Body of pancreas (tissue), 4 donors: ENCODE data around the gene KIAA2012. TPM values are rescaled to one million over a fixed set of nuclear protein-coding genes. Genes with fewer than 3 reads are reported as not detected.
"Not testable (repeated sequence)": the region's sequence is repeated elsewhere in the genome, so short reads cannot be mapped to it uniquely, and the experiment has no call there.

Source experiments
- ATAC-seq: fragments of 150-250 bp; one replicate; pipeline ENCODE4 v1.9.1; 2016
- DNase-seq, 4 donors: peaks; one replicate each; pipeline ENCODE4 v3.0.0-alpha.2; 2019
- H3K27ac ChIP-seq, 4 donors: fragments of 200-600 bp; sonication (generic); 1 replicate in 3 of 4; 2 replicates in 1 of 4; pipeline versions ENCODE4 v1.5.1 to v1.6.1; 2016 to 2019; ENCODE audit warnings: mild to moderate bottlenecking in 1 of 4, mixed read lengths in 1 of 4, moderate library complexity in 1 of 4
- H3K27me3 ChIP-seq, 2 donors: fragments of 200-600 bp; sonication (generic); one replicate each; pipeline ENCODE4 v1.6.0; 2016; ENCODE audit warnings: mild to moderate bottlenecking in 1 of 2
- H3K36me3 ChIP-seq, 2 donors: fragments of 200-600 bp; sonication (generic); replicated peaks in 1 of 2; 2 replicates each; pipeline ENCODE4 v1.5.1; 2016; ENCODE audit warnings: low read depth in 2 of 2; ENCODE audit not compliant: insufficient read depth in 1 of 2
- H3K4me1 ChIP-seq: fragments of 200-600 bp; sonication (generic); one replicate; pipeline ENCODE4 v1.6.0; 2016
- H3K4me3 ChIP-seq, 2 donors: fragments of 200-600 bp; sonication (generic); 1 replicate in 1 of 2; 2 replicates in 1 of 2; pipeline ENCODE4 v1.5.1; 2016 to 2019
- H3K9me3 ChIP-seq, 3 donors: fragments of 200-600 bp; sonication (generic); 1 replicate in 2 of 3; 2 replicates in 1 of 3; pipeline ENCODE4 v1.5.1; 2016
- CTCF ChIP-seq, 7 experiments: fragments of 450-650 bp in 4 of 7; fragments of 200-600 bp in 3 of 7; sonication (generic) in 3 of 7; IDR thresholded peaks; one replicate each; pipeline ENCODE4 v1.5.1; 2016 to 2019; ENCODE audit warnings: antibody characterized with exemption in 7 of 7
- POLR2A ChIP-seq, 3 donors: fragments of 450-650 bp; IDR thresholded peaks; one replicate each; pipeline ENCODE4 v1.6.1; 2016; ENCODE audit warnings: antibody characterized with exemption in 3 of 3, mild to moderate bottlenecking in 2 of 3
- WGBS, 2 donors: methylation state at CpG; one replicate each; pipeline ENCODE4 v1.1.5; 2017; 5-methylcytosine and 5-hydroxymethylcytosine counted together
- intact Hi-C: fragments of 100-400 bp; cut with DNase I; formaldehyde crosslinking; loops from one replicate; pipeline ENCODE4 v1.15.1; 2023
- total RNA-seq, 2 donors: library from RNA; depleted of rRNA; stranded (reverse); fragments of >200 nt; gene quantifications; one replicate each; pipeline ENCODE4 v1.1.0, GENCODE V29; 2016

KIAA2012 gene
- total RNA-seq, 2 donors from 2014 or later = not detected

DNA sequence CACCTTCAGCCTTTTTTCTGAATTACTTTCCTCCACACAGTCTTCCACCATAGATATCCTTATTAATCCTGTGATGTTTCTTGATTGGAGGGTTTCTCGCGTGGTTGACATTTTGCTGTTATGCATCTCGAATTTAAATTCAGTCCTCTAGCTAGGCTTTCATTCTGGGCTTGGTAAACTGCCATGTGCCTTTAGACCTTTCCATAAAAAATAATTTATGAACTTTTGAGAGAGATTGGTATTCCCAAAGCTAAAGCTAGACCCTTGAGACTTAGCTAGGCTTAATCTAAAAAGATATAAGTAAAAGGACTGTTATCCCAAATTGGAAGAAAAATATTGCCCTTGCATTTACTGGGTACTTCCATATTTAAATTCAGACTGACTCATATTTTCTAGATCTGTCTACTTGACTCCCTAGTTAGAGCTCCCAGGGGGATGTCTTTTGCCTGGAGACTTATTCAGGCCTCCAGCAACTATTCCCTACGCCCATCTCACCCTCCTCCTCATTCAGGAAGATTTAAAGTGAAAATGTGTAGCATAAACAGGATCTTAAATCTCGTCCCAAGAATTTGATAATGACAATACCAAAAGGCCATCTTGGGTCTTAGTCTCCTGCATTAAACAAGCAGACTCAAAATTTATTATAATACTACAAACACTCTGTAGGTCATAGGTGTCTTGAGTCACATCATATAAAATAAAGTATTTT is 60.3 kb downstream of the KIAA2012 start:
- ATAC-seq = no peak
- no peak for DNase-seq
- Histone ChIP-seq H3K9me3 (no peaks in the 10 kb centered on the region), H3K4me1 (no peaks in the 10 kb centered on the region), H3K36me3 (no peaks in the 10 kb centered on the region), H3K27ac (no peak overlapping the region), H3K4me3 (no peak overlapping the region), H3K27me3 (no peaks in the 10 kb centered on the region)
- intact Hi-C loops = no loop called here
- 80% methylated on average over 5 of the region's 5 CpGs for WGBS, 2 donors
- TF ChIP-seq POLR2A (IDR thresholded peaks at IDR 0.05) (no peak), CTCF (IDR thresholded peaks at IDR 0.05) (no peak)

- Histone ChIP-seq H3K27ac (no peak overlapping the region), H3K9me3 (no peaks in the 10 kb centered on the region), H3K36me3 (no peaks in the 10 kb centered on the region), H3K4me3 (no peak overlapping the region), H3K27me3 (no peaks in the 10 kb centered on the region), H3K4me1 (no peaks in the 10 kb centered on the region)
- TF ChIP-seq POLR2A (IDR thresholded peaks at IDR 0.05) (no peak), CTCF (IDR thresholded peaks at IDR 0.05) (no peak)
- ATAC-seq (no peak), DNase-seq (no peak)
- intact Hi-C loops = no loop called here
Observed at GRCh38 chr2:202133909-202134265, 60.8 kb downstream of the KIAA2012 start.

DNA sequence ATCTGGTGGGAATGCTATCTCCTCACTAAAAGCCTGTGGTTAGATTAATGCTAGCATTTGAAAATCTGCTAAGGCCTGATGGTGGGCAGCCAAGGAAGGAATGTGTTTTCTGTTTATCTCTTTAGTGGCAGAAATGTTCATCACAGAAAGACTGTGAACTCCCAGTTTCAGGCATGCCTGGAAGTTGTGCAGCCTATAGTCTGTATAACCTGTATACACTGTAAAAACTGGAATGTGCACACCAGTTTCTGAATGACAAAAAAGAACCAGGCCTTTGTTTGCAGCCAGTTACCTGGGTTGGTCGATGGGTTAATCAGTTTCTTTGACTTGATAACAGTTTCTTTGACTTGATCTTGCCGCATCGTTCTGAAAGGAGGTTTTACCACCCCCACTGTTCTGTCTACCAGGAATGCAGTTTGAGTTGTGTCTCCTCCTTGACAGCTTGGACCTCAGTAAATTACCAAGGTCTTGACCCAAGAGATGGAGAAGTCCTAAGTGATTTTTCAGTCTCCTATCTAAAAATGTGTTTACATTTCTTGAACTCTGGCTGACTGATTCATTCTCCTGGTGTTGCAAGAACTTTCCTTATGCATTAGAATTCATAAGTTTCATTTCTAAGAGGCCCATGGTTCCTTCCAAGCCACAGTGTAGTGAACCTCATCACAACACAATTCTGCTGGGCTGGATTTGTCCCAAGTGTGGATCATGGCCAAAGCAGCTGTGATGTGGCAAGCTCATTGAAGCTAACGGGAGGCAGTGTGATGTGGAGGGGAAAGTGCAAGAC is 62.2 kb downstream of the KIAA2012 start:
- TF ChIP-seq POLR2A (IDR thresholded peaks at IDR 0.05) (no peak), CTCF (IDR thresholded peaks at IDR 0.05) (no peak)
- peak; percentile 50 for ATAC-seq
- Histone ChIP-seq H3K36me3 (no peaks in the 10 kb centered on the region), H3K27ac (no peak overlapping the region), H3K4me3 (no peak overlapping the region), H3K4me1 (no peaks in the 10 kb centered on the region), H3K27me3 (no peaks in the 10 kb centered on the region), H3K9me3 (no peaks in the 10 kb centered on the region)
- intact Hi-C loops = no loop called here
- DNase-seq = peak; percentile 32 to 64 (median 48)
- WGBS, 2 donors = 18 to 30% methylated on average over 4 of the region's 4 CpGs

DNA sequence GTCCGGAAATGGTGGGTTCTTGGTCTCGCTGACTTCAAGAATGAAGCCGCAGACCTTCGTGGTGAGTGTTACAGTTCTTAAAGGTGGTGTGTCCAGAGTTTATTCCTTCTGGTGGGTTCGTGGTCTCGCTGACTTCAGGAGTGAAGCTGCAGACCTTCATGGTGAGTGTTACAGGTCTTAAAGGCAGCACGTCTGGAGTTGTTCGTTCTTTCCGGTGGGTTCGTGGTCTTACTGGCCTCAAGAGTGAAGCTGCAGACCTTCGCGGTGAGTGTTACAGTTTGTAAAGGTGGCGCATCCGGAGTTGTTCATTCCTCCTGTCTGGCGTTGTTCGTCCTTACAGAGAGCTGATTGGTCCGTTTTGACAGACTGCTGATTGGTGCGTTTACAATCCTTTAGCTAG is 63.0 kb downstream of the KIAA2012 start:
- H3K4me1 ChIP-seq, H3K9me3 ChIP-seq, intact Hi-C loops, H3K36me3 ChIP-seq, H3K4me3 ChIP-seq, H3K27me3 ChIP-seq, H3K27ac ChIP-seq, DNase-seq, ATAC-seq: not testable (repeated sequence)
- WGBS, 2 donors = 82 to 91% methylated on average over 18 of the region's 18 CpGs

- TF ChIP-seq CTCF (IDR thresholded peaks at IDR 0.05) (no peak), POLR2A (IDR thresholded peaks at IDR 0.05) (no peak)
- Histone ChIP-seq H3K9me3 (no peaks in the 10 kb centered on the region), H3K27me3 (no peaks in the 10 kb centered on the region), H3K36me3 (no peaks in the 10 kb centered on the region), H3K4me3 (no peak overlapping the region), H3K27ac (no peak overlapping the region), H3K4me1 (no peaks in the 10 kb centered on the region)
- intact Hi-C loops = no loop called here
- no peak for DNase-seq
- WGBS, 2 donors = 84 to 93% methylated on average over 5 to 29 of the region's 36 CpGs
- ATAC-seq = no peak
Observed at GRCh38 chr2:202136526-202136925, 63.5 kb downstream of the KIAA2012 start.
